ENCODE measurements around the gene PALM. TPM values are rescaled to one million over a fixed set of nuclear protein-coding genes. Genes with fewer than 3 reads are reported as not detected.

Gene PALM
- total and polyA plus RNA-seq, 9 of the 15 experiments (the other 6 are each of a cell fraction or from before 2014, with no cell fraction given): 0.04 to 6.6 (median 1.7) TPM

DNA sequence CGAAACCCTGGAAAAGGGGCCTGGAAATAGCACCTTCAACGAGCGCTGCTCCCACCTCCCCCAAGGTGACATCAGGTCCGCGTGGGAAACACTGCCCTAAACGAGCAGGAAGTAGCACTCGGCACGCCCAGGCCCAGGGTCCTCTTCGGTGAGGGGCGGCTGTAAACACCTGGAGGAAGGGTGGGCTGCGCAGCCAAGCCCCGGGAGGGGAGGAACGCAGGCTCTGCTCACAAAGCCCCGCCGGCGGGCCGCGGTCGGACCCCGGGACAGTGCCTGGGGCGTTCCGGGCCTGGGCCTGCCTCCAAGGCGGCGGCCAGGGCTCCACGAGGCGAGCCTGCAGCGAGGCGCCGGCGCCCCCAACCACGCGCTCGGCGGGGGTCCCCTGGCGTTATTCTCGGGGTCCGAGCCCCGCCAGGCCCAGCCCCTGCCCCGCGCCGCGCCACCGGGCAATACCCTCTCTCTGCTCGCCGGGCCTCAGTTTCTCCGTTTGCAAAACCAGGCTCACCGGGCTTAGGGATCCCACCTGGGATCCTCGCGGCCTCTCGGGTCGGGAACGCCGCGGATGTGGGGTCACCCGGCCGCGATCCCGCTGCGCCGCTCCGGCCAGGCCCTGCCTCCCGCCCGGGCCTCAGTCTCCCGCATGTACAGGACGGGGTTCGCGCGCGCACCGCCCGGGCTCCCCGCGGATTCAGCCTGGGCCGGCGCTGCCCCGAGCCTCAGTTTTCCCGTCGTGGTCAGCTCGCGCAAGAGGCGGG is 46.4 kb upstream of the PALM start (continued):
- TF ChIP-seq, protein P1, sequence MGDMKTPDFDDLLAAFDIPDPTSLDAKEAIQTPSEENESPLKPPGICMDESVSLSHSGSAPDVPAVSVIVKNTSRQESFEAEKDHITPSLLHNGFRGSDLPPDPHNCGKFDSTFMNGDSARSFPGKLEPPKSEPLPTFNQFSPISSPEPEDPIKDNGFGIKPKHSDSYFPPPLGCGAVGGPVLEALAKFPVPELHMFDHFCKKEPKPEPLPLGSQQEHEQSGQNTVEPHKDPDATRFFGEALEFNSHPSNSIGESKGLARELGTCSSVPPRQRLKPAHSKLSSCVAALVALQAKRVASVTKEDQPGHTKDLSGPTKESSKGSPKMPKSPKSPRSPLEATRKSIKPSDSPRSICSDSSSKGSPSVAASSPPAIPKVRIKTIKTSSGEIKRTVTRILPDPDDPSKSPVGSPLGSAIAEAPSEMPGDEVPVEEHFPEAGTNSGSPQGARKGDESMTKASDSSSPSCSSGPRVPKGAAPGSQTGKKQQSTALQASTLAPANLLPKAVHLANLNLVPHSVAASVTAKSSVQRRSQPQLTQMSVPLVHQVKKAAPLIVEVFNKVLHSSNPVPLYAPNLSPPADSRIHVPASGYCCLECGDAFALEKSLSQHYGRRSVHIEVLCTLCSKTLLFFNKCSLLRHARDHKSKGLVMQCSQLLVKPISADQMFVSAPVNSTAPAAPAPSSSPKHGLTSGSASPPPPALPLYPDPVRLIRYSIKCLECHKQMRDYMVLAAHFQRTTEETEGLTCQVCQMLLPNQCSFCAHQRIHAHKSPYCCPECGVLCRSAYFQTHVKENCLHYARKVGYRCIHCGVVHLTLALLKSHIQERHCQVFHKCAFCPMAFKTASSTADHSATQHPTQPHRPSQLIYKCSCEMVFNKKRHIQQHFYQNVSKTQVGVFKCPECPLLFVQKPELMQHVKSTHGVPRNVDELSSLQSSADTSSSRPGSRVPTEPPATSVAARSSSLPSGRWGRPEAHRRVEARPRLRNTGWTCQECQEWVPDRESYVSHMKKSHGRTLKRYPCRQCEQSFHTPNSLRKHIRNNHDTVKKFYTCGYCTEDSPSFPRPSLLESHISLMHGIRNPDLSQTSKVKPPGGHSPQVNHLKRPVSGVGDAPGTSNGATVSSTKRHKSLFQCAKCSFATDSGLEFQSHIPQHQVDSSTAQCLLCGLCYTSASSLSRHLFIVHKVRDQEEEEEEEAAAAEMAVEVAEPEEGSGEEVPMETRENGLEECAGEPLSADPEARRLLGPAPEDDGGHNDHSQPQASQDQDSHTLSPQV (IDR thresholded peaks at IDR 0.05): peak; percentile 59
- no peak for TF ChIP-seq MXI1 (IDR thresholded peaks at IDR 0.05; ENCODE audit: low read depth, low read length)
- peak; percentile 53; the same call in 1 of the 2 replicates for TF ChIP-seq ELF2 (CRISPR knock-in tag; IDR thresholded peaks at IDR 0.05)
- TF ChIP-seq STAT5B (CRISPR knock-in tag; IDR thresholded peaks at IDR 0.05): no peak
- peak; percentile 12 for TF ChIP-seq HMGN3 (IDR thresholded peaks at IDR 0.05; ENCODE audit: borderline replicate concordance, extremely low read depth, insufficient read length, low read depth, low read length)
- TF ChIP-seq ZSCAN29 (IDR thresholded peaks at IDR 0.05): no peak
- TF ChIP-seq KLF13 (tag; IDR thresholded peaks at IDR 0.05; ENCODE audit: borderline replicate concordance, low read depth): no peak
- TF ChIP-seq, protein P2, sequence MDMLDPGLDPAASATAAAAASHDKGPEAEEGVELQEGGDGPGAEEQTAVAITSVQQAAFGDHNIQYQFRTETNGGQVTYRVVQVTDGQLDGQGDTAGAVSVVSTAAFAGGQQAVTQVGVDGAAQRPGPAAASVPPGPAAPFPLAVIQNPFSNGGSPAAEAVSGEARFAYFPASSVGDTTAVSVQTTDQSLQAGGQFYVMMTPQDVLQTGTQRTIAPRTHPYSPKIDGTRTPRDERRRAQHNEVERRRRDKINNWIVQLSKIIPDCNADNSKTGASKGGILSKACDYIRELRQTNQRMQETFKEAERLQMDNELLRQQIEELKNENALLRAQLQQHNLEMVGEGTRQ (CRISPR knock-in tag; IDR thresholded peaks at IDR 0.05): no peak
- TF ChIP-seq CBX3 (IDR thresholded peaks at IDR 0.05; ENCODE audit: borderline replicate concordance in 1 of 2, low read length in 2 of 2): no peak
- TF ChIP-seq, protein P3, sequence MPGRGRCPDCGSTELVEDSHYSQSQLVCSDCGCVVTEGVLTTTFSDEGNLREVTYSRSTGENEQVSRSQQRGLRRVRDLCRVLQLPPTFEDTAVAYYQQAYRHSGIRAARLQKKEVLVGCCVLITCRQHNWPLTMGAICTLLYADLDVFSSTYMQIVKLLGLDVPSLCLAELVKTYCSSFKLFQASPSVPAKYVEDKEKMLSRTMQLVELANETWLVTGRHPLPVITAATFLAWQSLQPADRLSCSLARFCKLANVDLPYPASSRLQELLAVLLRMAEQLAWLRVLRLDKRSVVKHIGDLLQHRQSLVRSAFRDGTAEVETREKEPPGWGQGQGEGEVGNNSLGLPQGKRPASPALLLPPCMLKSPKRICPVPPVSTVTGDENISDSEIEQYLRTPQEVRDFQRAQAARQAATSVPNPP (IDR thresholded peaks at IDR 0.05; ENCODE audit: borderline replicate concordance, insufficient read depth, insufficient read length): no peak
- TF ChIP-seq CREM (IDR thresholded peaks at IDR 0.05; ENCODE audit: low read depth): peak; percentile 41; the same call in 1 of the 2 replicates
- TF ChIP-seq RBFOX2 (IDR thresholded peaks at IDR 0.05; ENCODE audit: low read depth, low read length): peak; percentile 72
- no peak for TF ChIP-seq FOSL1 (tag; conservative IDR thresholded peaks at IDR 0.05)
- TF ChIP-seq EP400 (IDR thresholded peaks at IDR 0.05): peak; percentile 88
- peak; percentile 56 for TF ChIP-seq ELF1 (tag; IDR thresholded peaks at IDR 0.05)
- TF ChIP-seq MBD2 (IDR thresholded peaks at IDR 0.05; ENCODE audit: borderline replicate concordance, low read depth): no peak
- TF ChIP-seq ZNF140 (CRISPR knock-in tag; IDR thresholded peaks at IDR 0.05): no peak
- TF ChIP-seq ZNF146 (CRISPR knock-in tag; IDR thresholded peaks at IDR 0.05; ENCODE audit: unreplicated experiment): peak; percentile 11
- no peak for TF ChIP-seq POLR2B (IDR thresholded peaks at IDR 0.05; ENCODE audit: low read depth, partially characterized antibody)
- peak in 1 of 2 experiments; percentile 81; a peak in 2 of 4 replicates for TF ChIP-seq HDAC1 (IDR thresholded peaks at IDR 0.05)
- peak; percentile 46 for TF ChIP-seq ZNF121 (CRISPR knock-in tag; conservative IDR thresholded peaks at IDR 0.05)

Data from K562 (cell line).